Choroid plexus epithelial cell (primary cell): ENCODE data around the gene PMEL.
"Not testable (repeated sequence)": the region's sequence is repeated elsewhere in the genome, so short reads cannot be mapped to it uniquely, and the experiment has no call there.

Source experiments
- DNase-seq: peaks from one replicate; pipeline ENCODE4 v3.0.0-alpha.2; 2010; ENCODE audit warnings: low read depth
- H3K4me3 ChIP-seq: 2 replicates; pipeline ENCODE4 v1.5.1; 2011; ENCODE audit warnings: low read depth, mild to moderate bottlenecking, control low read depth, low read length, moderate library complexity
- TF ChIP-seq, protein P1 (sequence below): conservative IDR thresholded peaks from 2 replicates; pipeline ENCODE4 v1.5.1; 2011; ENCODE audit warnings: low read depth, mild to moderate bottlenecking, control low read depth, inconsistent platforms, low read length, moderate library complexity

PMEL gene

DNA sequence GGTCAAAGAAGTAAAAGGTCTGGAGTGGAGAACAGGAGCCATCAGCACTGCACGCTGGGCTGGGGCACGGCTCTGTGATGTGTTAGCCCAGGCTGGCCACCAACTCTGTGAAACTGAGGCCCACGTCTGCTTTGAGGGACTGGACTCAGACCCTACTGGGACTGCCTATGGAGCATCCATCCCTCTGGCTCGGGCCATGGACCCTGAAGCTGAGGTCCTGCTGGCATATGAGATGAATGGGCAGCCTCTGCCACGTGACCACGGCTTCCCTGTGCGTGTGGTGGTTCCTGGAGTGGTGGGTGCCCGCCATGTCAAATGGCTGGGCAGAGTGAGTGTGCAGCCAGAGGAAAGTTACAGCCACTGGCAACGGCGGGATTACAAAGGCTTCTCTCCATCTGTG is 38.4 kb upstream of the PMEL start:
- no peak for DNase-seq
- H3K4me3 ChIP-seq = no peak overlapping the region
- TF ChIP-seq, protein P1, sequence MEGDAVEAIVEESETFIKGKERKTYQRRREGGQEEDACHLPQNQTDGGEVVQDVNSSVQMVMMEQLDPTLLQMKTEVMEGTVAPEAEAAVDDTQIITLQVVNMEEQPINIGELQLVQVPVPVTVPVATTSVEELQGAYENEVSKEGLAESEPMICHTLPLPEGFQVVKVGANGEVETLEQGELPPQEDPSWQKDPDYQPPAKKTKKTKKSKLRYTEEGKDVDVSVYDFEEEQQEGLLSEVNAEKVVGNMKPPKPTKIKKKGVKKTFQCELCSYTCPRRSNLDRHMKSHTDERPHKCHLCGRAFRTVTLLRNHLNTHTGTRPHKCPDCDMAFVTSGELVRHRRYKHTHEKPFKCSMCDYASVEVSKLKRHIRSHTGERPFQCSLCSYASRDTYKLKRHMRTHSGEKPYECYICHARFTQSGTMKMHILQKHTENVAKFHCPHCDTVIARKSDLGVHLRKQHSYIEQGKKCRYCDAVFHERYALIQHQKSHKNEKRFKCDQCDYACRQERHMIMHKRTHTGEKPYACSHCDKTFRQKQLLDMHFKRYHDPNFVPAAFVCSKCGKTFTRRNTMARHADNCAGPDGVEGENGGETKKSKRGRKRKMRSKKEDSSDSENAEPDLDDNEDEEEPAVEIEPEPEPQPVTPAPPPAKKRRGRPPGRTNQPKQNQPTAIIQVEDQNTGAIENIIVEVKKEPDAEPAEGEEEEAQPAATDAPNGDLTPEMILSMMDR = no peak

- not testable (repeated sequence) for H3K4me3 ChIP-seq, DNase-seq
These were observed 37.5 kb upstream of the PMEL start for GRCh38 chr12:56003376-56003775.

- DNase-seq = no peak
- no peak overlapping the region for H3K4me3 ChIP-seq
- TF ChIP-seq, protein P1 = no peak
These were observed 35.8 kb upstream of the PMEL start for GRCh38 chr12:56001487-56002100.

DNA sequence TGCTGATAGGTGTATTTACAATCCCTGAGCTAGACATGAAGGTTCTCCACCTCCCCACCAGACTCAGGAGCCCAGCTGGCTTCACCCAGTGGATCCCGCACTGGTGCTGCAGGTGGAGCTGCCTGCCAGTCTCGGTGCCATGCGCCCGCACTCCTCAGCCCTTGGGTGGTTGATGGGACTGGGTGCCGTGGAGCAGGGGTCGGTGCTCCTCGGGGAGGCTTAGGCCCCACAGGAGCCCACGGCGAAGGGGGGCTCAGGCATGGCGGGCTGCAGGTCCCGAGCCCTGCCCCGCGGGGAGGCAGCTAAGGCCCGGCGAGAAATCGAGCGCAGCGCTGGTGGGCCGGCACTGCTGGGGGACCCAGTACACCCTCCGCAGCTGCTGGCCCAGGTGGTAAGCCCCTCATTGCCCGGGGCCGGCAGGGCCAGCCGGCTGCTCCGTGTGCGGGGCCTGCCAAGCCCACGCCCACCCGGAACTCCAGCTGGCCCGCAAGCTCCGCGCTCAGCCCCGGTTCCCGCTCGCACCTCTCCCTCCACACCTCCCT is 34.2 kb upstream of the PMEL start:
- not testable (repeated sequence) for H3K4me3 ChIP-seq, DNase-seq

DNA sequence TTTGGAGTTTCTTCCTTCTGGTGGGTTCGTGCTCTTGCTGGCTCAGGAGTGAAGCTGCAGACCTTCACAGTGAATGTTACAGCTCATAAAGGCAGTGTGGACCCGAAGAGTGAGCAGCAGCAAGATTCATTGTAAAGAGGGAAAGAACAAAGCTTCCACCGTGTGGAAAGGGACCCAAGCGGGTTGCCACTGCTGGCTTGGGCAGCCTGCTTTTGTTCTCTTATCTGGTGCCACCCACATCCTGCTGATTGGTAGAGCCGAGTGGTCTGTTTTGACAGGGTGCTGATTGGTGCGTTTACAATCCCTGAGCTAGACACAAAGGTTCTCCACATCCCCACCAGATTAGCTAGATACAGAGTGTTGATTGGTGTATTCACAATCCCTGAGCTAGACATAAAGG is 33.7 kb upstream of the PMEL start:
- not testable (repeated sequence) for H3K4me3 ChIP-seq, DNase-seq

DNA sequence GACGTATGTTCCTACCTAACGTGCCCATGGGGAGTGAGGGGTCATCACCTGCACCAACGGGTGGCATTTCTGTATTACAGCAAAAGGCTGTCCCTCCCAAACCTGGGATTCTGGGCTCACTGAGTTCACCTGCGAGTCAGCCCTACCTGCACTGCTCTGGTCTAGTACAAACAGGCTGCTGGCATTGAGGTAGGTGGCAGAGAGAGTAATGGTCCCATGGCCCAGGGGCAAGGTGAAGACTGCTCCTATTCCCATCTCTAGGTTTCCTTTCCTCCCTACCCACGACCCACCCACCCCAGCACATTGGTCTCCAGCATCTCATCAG is 31.7 kb upstream of the PMEL start:
- TF ChIP-seq, protein P1 = no peak
- H3K4me3 ChIP-seq = peak overlapping the region; percentile 72
- DNase-seq = no peak

- DNase-seq = peak; percentile 99
- peak within 1 kb of the TSS; percentile 72 for H3K4me3 ChIP-seq
- TF ChIP-seq, protein P1 = peak; percentile 9
These were observed 31.1 kb upstream of the PMEL start, which contains the start of gene SUOX for GRCh38 chr12:55996715-55997534. Gene SUOX, plus strand, starts transcription at chr12:55997276. Its CDS starts 4,946 bp downstream, at chr12:56002222.

GRCh38 chr12:55996201-55996714 is 30.4 kb upstream of the PMEL start:
- TF ChIP-seq, protein P1 = peak; percentile 85
- peak; percentile 82 for DNase-seq
- peak overlapping the region; percentile 72 for H3K4me3 ChIP-seq
